Endothelial cell of umbilical vein (primary cell): ENCODE results near the gene ZSCAN26. TPM values are rescaled to one million over a fixed set of nuclear protein-coding genes. Genes with fewer than 3 reads are reported as not detected.

Experiments
- BruUV-seq: library from RNA; stranded (reverse); fragments of 400-500 nt; replicated peaks from 2 replicates; lab custom pipeline; 2021; lab: Mats Ljungman, UMichigan
- CTCF ChIA-PET: fragments of 300-600, 350-600 bp; sonication (Branson Sonifier 250); formaldehyde crosslinking; loops from one replicate; lab custom pipeline; 2021; ENCODE audit warnings: antibody characterized with exemption, inconsistent platforms; lab: Charles Lee
- POLR2A ChIA-PET: fragments of 300-600, 350-600 bp; sonication (Branson Sonifier 250); formaldehyde crosslinking; loops from one replicate; lab custom pipeline; 2021; ENCODE audit warnings: antibody characterized with exemption, inconsistent platforms; lab: Charles Lee
- DNase-seq: peaks from one replicate; pipeline ENCODE4 v3.0.0-alpha.2; 2011; ENCODE audit warnings: low read depth, low spot score
- FAIRE-seq: peaks from 2 replicates; lab custom pipeline; 2011; peaks lifted over from hg19 to GRCh38; lab: Jason Lieb, UNC
- H2AFZ ChIP-seq: 2 replicates; pipeline ENCODE4 v1.6.0; 2012; ENCODE audit warnings: low read depth, low read length, control low read depth, inconsistent platforms
- H3K27ac ChIP-seq: 2 replicates; pipeline ENCODE4 v1.5.1; 2011; ENCODE audit warnings: low read depth, mild to moderate bottlenecking, control low read depth, low read length, moderate library complexity; ENCODE audit not compliant: insufficient read depth
- H3K27me3 ChIP-seq, 2 experiments: 2 replicates each; pipeline versions ENCODE4 v1.6.0 to v1.6.1; 2011; ENCODE audit warnings: low read length in 2 of 2, mixed read lengths in 1 of 2; ENCODE audit not compliant: control insufficient read depth in 2 of 2, insufficient read depth in 2 of 2
- H3K36me3 ChIP-seq, 2 experiments: 2 replicates in 1 of 2; 3 replicates in 1 of 2; pipeline ENCODE4 v1.5.1; 2011; ENCODE audit warnings: low read length in 2 of 2, mild to moderate bottlenecking in 1 of 2, moderate library complexity in 1 of 2; ENCODE audit not compliant: control insufficient read depth in 2 of 2, insufficient read depth in 2 of 2; ENCODE audit errors: extremely low read depth in 1 of 2
- H3K4me1 ChIP-seq: 3 replicates; pipeline ENCODE4 v1.5.1; 2011; ENCODE audit warnings: mild to moderate bottlenecking, low read length; ENCODE audit not compliant: control insufficient read depth, insufficient read depth; ENCODE audit errors: extremely low read depth
- H3K4me2 ChIP-seq: 2 replicates; pipeline ENCODE4 v1.6.1; 2011; ENCODE audit warnings: low read length, control low read depth, mixed read lengths; ENCODE audit not compliant: insufficient read depth
- H3K4me3 ChIP-seq, 3 experiments: fragments of 200-600 bp in 1 of 3; sonication (generic), shearing (Covaris generic) in 1 of 3; replicated peaks in 1 of 3; 2 replicates each; pipeline ENCODE4 v1.5.1; 2011 to 2016; ENCODE audit warnings: control low read depth in 3 of 3, low read length in 3 of 3, mild to moderate bottlenecking in 2 of 3, inconsistent platforms in 1 of 3, low read depth in 1 of 3, moderate library complexity in 1 of 3; ENCODE audit not compliant: insufficient read depth in 1 of 3
- H3K79me2 ChIP-seq: 2 replicates; pipeline ENCODE4 v1.6.0; 2012; ENCODE audit warnings: low read length, inconsistent platforms; ENCODE audit not compliant: control insufficient read depth, insufficient read depth
- H3K9ac ChIP-seq: replicated peaks from 2 replicates; pipeline ENCODE3; 2011; ENCODE audit warnings: low read length, control low read depth; ENCODE audit not compliant: insufficient read depth; ENCODE audit errors: extremely low read depth
- H3K9me1 ChIP-seq: replicated peaks from 3 replicates; pipeline ENCODE4 v1.6.0; 2011; ENCODE audit warnings: mild to moderate bottlenecking, low read length; ENCODE audit not compliant: control insufficient read depth, insufficient read depth; ENCODE audit errors: extremely low read depth
- H3K9me3 ChIP-seq: replicated peaks from 2 replicates; pipeline ENCODE4 v1.5.1; 2012; ENCODE audit warnings: low read length, inconsistent platforms; ENCODE audit not compliant: control insufficient read depth, insufficient read depth
- H4K20me1 ChIP-seq: replicated peaks from 2 replicates; pipeline ENCODE3; 2011; ENCODE audit warnings: mild to moderate bottlenecking, low read length; ENCODE audit not compliant: control insufficient read depth, insufficient read depth; ENCODE audit errors: extremely low read depth
- CTCF ChIP-seq, 2 donors: IDR thresholded peaks; 1 replicate in 1 of 2; 2 replicates in 1 of 2; pipeline ENCODE4 v1.5.1; 2011; ENCODE audit warnings: low read length in 2 of 2, mild to moderate bottlenecking in 2 of 2, moderate library complexity in 2 of 2, control low read depth in 1 of 2, inconsistent platforms in 1 of 2, low read depth in 1 of 2; ENCODE audit not compliant: insufficient read depth in 1 of 2; ENCODE audit errors: extremely low read depth in 1 of 2
- EZH2 ChIP-seq: IDR thresholded peaks from 2 replicates; pipeline ENCODE4 v1.6.1; 2012; ENCODE audit warnings: borderline replicate concordance, low read depth, mild to moderate bottlenecking, moderate library complexity, low read length, inconsistent platforms; ENCODE audit not compliant: severe bottlenecking
- FOS ChIP-seq: IDR thresholded peaks from 2 replicates; pipeline ENCODE4 v1.6.1; 2011; ENCODE audit warnings: mild to moderate bottlenecking, low read length, moderate library complexity, borderline replicate concordance; ENCODE audit not compliant: insufficient read depth
- GATA2 ChIP-seq: IDR thresholded peaks from 2 replicates; pipeline ENCODE4 v1.7.0; 2011; ENCODE audit warnings: low read depth, mild to moderate bottlenecking, moderate library complexity, mixed read lengths, low read length; ENCODE audit not compliant: insufficient read length, insufficient read depth
- MAX ChIP-seq: IDR thresholded peaks from 2 replicates; pipeline ENCODE4 v1.6.1; 2011; ENCODE audit not compliant: insufficient read depth, insufficient read length
- POLR2AphosphoS5 ChIP-seq: IDR thresholded peaks from 2 replicates; pipeline ENCODE4 v1.6.1; 2012; ENCODE audit warnings: low read depth, mild to moderate bottlenecking, control low read depth, low read length, moderate library complexity; ENCODE audit not compliant: insufficient read depth
- dilution Hi-C: fragments of 300-500 bp; cut with MboI; formaldehyde crosslinking; loops from one replicate; pipeline ENCODE4 v1.15.0; 2019; ENCODE audit warnings: low sequenced_read_pairs; ENCODE audit not compliant: extremely low pct_ligation_motif_present
- intact Hi-C: fragments of 100-400 bp; cut with micrococcal nuclease; formaldehyde crosslinking; loops from one replicate; pipeline ENCODE4 v1.10.0; 2022
- polyA plus RNA-seq, 4 experiments: library from polyadenylated mRNA; depleted of rRNA in 3 of 4; stranded (reverse) in 3 of 4; unstranded in 1 of 4; fragments of >200 nt; gene quantifications; 2 replicates each; pipeline versions ENCODE4 v1.2.1 to v1.2.3, GENCODE V29; 2011 to 2012; ENCODE audit warnings: missing spikeins in 1 of 4
- total RNA-seq: library from RNA; stranded (reverse); gene quantifications from 2 replicates; pipeline ENCODE4 v1.2.3, GENCODE V29; 2021

Gene ZSCAN26
- total and polyA plus RNA-seq, 2 donors (not counting 3 experiments of a cell fraction or from before 2014, with no cell fraction given) = 12.8 to 14.1 TPM

- no peak for DNase-seq
- dilution Hi-C loops (no loop called here), intact Hi-C loops (no loop called here)
- FAIRE-seq = no peak
- peaks cover 0 to 2% of the 10 kb centered on the region in 2 experiments for H3K27me3 ChIP-seq
- CTCF ChIA-PET = interaction anchor here (3.9 kb wide), 1 partner anchor 13 kb away, joined by 17 read pairs; the partner anchor contains the start of gene ZSCAN26
- H3K9ac ChIP-seq = no peak overlapping the region
- no peak overlapping the region for H3K27ac ChIP-seq
- no peak overlapping the region for H2AFZ ChIP-seq
- BruUV-seq = no TSS peak
- H3K4me1 ChIP-seq = peaks cover 15% of the 10 kb centered on the region
- no peaks in the 10 kb centered on the region for H3K79me2 ChIP-seq
- TF ChIP-seq POLR2AphosphoS5 (no peak), CTCF (IDR thresholded peaks at IDR 0.05; ENCODE audit: extremely low read depth in 1 of 2, insufficient read depth in 1 of 2, low read depth in 1 of 2, low read length in 2 of 2) (no peak), EZH2 (no peak), GATA2 (no peak), FOS (no peak), MAX (no peak)
- POLR2A ChIA-PET = no interaction called here
- H3K36me3 ChIP-seq = no peaks in the 10 kb centered on the region
- no peak overlapping the region for H3K4me3 ChIP-seq
- no peaks in the 10 kb centered on the region for H4K20me1 ChIP-seq
- no peaks in the 10 kb centered on the region for H3K9me1 ChIP-seq
- H3K4me2 ChIP-seq = no peak overlapping the region
- no peaks in the 10 kb centered on the region for H3K9me3 ChIP-seq
These were observed 12.8 kb upstream of the ZSCAN26 start for GRCh38 chr6:28254121-28254519.
